Activated CD4-positive, CD25-positive, alpha-beta regulatory T cell (primary cell): Measurements from ENCODE around the gene GNL1.
"Not testable (repeated sequence)": the region's sequence is repeated elsewhere in the genome, so short reads cannot be mapped to it uniquely, and the experiment has no call there.

Source experiments
- DNase-seq, 4 experiments: peaks; one replicate each; lab custom pipeline; 2025; lab: John Stamatoyannopoulos, UW

The GNL1 gene

DNA sequence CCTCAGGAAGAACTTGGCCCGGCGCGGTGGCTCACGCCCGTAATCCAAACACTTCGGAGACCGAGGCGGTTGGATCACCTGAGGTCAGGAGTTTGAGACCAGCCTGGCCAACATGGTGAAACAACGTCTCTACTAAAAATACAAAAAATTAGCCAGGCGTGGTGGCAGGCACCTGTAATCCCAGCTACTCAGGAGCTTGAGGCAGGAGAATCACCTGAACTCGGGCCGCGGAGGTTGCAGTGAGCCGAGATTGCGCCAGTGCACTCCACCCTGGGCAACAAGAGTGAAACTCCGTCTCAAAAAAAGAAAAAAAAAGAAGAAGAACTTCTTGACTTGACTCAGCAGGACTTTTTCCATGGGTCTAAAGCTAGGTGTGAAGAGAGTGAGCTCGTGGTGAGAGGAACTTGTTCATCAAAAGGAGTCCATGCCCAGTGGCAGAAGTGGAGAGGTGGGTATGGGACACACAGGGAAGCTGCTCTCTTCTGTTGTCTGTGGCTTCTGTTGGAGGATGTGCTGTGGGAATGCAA is 26.9 kb downstream of the GNL1 start:
- DNase-seq = peak in 1 of 4 experiments; percentile 19

DNA sequence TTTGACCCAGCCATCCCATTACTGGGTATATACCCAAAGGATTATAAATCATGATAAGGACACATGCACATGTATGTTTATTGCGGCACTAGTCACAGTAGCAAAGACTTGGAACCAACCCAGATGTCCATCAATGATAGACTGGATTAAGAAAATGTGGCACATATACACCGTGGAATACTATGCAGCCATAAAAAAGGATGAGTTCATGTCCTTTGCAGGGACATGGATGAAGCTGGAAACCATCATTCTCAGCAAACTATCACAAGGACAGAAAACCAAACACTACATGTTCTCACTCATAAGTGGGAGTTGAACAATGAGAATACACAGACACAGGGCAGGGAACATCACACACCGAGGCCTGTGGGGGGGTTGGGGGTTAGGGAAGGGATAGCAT is 29.8 kb downstream of the GNL1 start:
- not testable (repeated sequence) for DNase-seq

DNA sequence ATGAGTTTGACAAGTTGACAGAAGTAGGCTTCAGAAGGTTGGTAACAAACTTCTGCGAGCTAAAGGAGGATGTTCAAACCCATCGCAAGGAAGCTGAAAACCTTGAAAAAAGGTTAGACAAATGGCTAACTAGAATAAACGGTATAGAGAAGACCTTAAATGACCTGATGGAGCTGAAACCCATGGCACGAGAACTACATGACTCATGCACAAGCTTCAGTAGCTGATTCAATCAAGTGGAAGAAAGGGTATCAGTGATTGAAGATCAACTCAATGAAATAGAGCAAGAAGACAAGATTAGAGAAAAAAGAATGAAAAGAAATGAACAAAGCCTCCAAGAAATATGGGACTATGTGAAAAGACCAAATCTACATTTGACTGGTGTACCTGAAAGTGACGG is 34.3 kb downstream of the GNL1 start:
- DNase-seq = not testable (repeated sequence)

DNA sequence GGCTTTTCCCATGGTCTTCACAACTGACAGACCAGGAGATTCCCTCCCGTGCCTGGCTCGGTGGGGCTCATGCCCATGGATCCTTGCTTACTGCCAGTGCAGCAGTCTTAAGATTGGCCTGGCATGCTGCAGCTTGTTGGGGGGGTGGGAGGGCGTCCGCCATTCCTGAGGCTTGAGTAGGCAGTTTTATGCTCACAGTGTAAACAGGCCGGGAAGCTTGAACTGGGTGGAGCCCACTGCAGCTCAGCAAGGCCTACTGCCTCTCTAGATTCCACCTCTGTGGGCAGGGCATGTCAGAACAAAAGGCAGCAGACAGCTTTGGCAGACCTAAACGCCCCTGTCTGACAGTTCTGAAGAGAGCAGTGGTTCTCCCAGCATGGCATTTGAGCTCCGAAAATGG is 35.2 kb downstream of the GNL1 start:
- DNase-seq = not testable (repeated sequence)

DNA sequence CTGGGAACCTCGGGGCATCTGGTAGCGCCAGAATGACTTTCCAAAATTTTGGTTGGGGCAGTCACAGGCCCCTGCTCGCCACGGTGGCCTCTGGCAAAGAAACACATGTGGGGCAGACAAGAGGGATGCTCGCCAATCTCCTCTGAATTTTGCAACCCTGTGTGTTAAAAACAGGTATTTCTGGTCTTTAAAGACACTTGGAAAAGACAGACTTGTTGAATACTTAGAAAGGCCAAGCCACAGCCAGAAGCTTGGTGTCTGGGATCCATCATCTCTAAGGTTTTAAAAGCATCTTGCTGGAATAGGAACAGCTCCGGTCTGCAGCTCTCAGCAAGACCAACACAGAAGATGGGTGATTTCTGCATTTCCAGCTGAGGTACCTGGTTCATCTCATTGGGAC is 35.8 kb downstream of the GNL1 start:
- DNase-seq = no peak

DNA sequence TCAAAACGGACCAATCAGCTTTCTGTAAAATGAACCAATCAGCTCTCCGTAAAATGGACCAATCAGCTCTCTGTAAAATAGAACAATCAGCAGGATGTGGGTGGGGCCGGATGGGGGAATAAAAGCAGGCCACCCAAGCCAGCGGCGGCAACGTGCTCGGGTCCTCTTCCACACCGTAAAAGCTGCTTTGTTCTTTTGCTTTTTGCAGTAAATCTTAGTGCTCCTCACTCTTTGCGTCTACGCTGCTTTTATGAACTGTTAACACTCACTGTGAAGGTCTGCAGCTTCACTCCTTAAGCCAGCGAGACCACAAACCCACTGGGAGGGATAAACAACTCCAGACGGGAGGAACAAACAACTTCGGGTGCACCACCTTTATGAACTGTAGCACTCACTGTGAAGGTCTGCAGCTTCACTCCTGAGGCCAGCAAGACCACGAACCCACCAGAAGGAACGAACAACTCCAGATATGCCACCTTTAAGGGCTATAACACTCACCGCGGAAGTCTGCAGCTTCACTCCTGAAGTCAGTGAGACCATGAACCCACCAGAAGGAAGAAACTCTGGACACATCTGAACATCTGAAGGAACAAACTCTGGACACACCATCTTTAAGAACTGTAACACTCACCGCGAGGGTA is 37.7 kb downstream of the GNL1 start:
- not testable (repeated sequence) for DNase-seq

DNA sequence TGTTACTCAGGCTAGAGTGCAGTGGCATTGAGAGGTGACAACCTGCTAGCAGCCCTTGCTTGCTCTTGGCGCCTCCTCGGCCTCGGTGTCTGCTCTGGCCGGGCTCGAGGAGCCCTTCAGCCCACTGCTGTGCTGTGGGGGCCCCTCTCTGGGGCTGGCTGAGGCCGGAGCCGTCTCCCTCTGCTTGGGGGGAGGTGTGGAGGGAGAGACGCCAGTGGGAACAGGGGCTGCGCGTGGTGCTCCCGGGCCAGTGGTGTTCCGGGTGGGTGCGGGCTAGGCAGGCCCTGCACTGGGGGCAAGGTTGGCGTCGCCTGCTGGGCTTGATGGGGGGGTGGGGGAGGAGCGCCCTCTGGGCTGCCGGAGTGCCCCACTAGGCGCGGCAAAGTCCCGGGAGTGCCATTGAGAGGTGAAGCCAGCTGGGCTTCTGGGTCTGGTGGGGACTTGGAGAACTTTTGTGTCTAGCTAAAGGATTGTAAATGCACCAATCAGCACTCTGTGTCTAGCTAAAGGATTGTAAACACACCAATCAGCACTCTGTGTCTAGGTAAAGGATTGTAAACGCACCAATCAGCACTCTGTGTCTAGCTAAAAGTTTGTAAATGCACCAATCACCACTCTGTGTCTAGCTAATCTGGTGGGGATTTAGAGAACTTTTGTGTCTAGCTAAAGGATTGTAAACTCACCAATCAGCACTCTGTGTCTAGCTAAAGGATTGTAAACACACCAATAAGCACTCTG is 38.4 kb downstream of the GNL1 start:
- not testable (repeated sequence) for DNase-seq

DNA sequence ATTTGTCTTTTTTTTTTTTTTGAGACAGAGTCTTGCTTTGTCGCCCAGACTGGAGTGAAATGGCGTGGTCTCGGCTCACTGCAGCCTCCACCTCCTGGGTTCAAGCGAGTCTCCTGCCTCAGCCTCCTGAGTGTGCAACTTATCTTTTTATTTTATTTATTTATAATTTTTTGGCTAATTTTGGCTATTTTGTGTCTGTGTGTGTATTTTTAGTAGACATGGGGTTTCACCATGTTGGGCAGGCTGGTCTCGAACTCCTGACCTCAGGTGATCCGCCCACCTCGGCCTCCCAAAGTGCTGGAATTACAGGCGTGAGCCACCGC is 39.6 kb downstream of the GNL1 start:
- not testable (repeated sequence) for DNase-seq

DNA sequence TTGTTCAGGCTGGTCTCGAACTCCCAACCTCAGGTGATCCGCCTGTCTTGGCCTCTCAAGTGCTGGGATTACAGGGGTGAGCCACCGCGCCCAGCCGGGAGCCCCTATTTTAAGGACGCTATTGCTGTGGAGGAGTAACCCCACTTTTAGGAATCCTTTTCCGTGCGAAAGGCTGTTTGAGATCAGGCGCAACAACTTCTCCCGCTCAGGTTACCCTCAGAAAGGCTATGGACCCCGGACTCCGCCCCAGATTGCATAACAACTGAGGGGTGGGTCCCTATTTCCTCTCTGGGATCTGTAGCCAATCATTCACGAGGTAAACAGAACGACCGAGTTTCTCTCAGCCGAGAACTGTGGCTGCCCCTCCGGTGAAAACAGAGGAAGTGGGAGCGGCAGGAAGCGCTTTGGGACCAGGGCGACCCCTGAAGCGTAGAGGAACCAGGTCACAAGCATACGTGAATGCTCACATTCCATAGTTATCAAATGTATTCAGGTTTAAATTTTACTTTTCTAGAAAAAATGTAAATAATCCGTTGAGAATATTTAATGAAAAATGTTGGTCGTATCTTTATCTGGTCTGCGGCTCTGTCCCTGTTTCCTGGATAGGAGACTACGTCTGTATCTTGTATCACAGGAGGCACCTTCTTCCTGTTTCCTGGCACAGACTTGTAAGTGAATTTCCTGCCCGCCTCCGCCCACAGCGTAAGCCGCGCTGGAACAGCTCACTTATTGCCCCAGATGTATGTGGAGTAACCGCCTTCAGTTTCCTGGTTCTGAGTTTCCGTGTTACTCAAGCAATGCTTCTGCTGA is 40.1 kb downstream of the GNL1 start:
- DNase-seq = peak; percentile 51 to 73 (median 68)

DNA sequence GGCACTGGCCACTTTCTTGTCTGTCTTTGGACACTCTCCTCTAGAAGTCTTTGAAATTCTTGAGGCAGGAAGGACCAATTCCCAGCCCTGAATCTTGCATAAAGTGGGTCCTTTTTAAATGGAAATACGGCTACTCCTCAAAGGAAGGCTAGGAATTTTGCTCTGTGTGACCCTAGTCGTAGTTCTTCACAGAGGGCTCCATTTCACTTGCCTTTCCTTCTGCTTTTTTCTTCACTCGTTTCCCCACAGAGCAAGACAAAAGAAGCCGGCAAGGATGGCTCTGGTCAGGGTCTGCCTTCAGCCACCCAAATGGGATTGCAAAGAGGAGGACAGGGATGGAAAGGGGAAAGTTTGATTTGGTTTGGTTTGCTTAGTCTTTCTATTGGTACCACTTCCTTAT is 41.2 kb downstream of the GNL1 start:
- DNase-seq = no peak

DNA sequence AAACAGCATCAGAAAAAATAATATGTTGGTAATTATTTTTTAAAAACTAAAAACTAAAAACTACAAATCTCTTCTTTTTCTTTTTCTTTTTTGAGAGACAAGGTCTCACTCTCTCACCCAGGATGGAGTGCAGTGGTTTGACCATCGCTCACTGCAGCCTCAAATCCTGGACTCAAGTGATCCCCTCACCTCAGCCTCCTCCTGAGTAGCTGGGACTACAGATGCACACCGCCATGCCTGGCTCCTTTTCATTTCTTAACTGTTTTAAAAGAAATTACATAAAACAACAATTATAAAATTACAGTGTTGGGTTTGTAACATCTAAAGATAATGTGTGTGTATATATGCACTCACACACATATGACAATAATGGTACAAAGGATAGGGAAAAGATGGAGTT is 42.8 kb downstream of the GNL1 start:
- no peak for DNase-seq

DNA sequence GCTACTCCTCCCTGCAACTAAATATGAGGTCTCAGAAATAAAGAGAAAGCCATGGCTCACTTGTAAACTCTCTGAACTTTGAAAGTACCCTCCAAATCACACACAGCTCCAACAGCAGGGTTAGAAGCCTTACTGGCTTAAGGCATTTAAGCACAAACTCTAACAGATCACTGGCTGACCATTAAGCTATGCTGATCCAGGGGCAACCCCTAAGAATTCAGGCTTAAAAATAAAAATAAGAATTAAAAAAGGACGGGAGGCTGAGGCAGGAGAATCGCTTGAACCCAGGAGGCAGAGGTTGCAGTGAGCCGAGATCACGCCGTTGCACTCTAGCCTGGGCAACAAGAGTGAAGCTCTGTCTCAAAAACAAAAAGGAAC is 45.1 kb downstream of the GNL1 start:
- no peak for DNase-seq

DNA sequence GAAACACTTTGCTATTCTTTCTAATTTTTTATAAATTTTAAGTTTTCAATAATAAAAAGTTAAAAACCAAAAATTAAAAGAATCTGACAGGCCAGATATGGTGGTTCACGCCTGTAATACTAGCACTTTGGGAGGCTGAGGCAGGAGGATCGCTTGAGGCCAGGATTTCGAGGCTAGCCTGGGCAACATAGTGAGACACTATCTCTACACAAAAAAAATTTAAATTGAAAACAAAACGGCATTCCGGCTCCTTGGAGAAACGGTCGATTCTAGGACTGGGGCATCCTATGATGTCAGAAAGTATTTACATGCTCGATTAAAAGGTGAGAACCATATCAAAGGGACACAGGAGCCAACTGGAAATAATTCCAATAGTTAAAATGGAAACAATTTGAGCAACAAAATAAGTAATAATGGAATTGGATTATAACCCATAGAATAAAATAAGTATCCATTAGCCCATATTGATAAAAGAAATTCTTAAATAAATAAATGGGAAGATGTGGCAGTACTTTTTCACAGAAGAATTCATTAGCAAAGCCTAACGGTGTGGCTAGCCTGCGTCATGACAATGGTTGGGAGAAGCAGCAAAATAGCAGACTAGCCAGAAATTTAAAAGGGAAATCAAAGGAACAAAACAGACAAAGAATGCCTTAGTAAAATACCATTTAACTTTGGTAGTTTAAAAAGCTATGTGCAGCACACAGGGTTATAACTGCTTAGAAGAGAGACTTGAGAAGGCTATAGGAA is 45.7 kb downstream of the GNL1 start:
- no peak for DNase-seq

DNA sequence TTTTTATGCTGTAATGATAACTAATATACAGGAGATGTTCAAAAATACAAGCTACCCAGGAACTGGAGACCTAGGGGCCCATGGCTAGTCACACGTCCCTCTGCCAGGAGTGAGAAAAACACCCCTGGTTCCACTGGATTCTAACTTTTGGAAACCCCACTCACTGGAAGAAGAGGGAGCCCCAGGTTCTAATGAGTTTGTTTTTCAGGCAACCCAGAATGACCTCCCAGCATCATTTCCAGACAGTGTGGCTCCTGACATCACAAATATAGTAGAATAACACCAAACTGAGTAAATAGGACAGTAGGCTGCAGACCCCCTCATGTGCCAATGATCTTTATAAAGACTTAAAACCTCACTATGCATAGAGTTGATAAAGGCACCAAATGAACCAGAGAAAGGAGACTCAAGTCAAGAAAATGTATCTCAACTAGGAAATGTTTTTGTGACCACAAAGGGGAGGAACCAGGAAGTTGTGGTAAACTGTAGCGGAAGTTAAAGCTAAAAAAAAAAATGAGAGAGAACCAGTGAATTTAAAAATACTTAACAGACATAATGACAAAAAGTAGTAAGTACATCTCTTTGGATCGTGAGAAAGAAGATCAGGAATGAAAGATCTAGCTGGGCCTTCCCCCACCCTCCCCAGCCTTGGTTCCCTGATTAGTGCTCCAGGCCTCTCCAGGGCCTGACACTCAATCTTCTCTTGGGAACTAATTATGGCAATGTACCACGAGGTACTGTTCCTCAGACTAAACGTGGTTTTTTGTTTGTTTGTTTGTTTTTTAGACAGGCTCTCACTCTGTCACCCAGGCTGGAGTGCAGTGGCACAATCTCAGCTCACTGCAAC is 47.2 kb downstream of the GNL1 start:
- no peak for DNase-seq

DNA sequence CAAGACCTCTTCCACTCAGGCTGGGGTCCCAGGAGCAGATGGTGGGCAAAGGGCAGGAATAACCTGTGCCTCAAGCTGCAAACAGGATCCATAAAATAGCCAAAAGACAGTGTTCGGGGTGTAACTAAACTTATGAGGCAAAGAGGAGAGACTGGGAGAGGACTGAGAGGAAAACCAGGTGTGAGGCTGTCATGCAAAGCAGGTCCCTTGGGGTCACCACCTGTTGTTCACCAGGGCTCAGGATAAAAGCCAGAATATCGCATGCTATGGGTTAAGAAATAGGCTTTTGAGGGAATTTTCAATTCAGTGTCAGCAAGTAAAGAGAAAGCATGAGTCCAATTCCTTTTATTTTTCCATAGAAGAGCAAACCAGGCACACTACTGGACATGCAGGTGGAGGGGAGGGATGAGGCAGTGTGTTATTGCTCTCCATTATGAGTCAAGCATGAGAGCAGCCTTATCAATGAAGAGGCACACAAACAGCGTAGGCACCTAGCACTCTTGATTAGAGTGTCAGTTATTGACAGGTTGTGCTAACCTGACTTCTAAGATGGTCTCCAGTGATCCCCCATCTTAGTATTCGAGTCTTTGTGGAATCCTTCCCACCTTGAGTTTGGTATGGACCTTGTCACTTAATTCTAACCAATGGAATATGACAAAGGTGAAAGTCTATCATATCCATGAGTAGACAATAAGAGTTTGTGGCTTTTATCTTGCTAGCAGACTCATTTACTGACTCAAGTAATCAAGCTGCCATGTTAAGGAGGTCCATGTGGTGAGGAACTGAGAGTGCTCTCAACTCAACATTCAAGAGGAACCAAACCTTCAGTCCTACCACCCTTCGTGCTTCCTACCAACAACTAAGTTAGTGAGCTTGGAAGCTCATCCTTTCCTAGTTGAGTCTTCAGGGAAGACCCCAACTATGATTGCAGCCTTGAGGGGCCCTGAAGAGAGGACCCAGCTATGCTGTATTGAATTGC is 48.2 kb downstream of the GNL1 start:
- no peak for DNase-seq

DNA sequence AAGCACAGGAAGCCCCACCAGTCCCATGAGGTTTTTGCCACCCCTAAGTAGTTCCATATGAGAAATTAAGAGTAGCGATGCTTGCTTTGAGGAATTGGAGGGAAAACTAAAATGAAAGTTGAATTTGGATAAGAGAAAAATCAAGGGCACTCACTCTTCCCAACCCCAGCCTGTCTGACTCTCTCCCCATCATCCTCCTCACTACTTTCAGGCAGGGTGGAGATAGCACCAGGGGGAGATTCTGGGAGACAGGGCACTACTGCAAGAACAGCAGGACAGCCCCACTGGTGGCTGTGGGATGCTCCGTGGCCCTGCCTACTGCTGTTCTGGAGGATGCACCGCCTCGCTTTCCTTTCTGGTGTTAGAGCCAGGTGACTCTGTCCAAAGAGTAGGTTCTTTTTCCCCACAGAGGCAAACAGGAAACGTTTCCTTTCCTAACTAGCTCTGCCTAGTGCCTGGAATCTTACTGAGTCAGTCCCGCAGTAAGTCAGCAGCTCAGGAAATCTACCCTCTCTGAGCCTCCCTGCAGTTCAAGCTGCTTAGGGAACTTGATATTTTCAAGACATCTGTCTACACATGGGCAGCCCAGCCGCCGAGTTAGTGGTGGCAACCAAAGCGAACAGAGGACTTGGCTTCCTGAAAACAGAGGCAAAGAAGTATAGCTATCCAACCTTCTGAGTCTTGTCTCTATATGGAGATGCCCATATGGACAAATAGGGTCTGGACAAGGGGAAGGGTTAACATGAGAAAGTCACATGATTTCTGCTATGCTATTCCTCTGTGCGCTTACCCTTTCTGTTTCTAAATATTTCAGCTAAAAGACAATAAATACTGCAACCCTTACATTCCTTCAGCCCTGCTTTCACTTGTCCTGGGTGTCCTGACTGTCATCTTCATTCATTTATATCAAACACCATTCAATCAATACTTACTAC is 55.6 kb downstream of the GNL1 start:
- no peak for DNase-seq

DNA sequence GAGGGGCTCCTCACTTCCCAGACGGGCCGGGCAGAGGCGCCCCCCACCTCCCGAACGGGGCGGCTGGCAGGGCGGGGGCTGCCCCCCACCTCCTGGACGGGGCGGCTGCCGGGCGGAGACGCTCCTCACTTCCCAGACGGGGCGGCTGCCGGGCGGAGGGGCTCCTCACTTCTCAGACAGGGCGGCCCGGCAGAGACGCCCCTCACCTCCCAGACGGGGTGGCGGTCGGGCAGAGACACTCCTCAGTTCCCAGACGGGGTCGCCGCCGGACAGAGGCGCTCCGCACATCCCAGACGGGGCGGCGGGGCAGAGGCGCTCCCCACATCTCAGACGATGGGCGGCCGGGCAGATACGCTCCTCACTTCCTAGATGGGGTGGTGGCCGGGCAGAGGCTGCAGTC is 57.6 kb downstream of the GNL1 start:
- not testable (repeated sequence) for DNase-seq

DNA sequence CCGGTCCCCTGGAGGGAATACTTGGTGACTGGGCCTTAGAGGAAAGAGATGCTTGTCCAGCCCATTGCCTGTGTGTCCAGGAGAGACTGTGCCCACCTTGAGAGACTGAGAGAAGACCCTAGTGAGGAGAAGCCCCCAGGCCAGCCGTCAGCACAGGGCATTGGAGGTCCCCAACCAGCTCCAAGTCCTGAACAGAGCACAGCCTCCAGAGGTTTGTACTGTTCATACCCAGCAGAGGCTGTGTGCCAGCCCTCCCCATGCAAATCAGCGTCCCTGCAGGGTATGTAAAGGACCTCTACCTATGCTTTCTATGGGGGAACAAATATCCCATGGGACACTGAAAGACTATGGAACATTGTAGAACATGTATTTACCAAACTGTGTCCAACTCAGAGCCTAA is 58.6 kb downstream of the GNL1 start:
- DNase-seq = no peak

DNA sequence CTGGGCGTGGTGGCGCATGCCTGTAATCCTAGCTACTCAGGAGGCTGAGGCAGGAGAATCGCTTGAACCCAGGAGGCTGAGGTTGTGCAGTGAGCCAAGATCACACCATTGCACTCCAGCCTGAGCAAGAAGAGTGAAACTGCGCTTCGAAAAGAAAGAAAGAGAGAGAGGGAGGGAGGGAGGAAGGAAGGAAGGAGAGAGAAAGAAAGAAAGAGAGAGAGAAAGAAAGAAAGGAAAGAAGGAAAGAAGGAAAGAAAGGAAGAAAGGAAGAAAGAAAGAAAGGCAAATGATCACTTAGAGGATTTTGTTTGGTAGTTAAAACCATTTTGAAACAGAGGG is 59.1 kb downstream of the GNL1 start:
- not testable (repeated sequence) for DNase-seq
